ENCODE measurements around the gene MYOCD. TPM values are rescaled to one million over a fixed set of nuclear protein-coding genes. Genes with fewer than 3 reads are reported as not detected.

MYOCD gene
- total RNA-seq, 4 donors from 2014 or later, result 96.2 to 211 (median 124) TPM

DNA sequence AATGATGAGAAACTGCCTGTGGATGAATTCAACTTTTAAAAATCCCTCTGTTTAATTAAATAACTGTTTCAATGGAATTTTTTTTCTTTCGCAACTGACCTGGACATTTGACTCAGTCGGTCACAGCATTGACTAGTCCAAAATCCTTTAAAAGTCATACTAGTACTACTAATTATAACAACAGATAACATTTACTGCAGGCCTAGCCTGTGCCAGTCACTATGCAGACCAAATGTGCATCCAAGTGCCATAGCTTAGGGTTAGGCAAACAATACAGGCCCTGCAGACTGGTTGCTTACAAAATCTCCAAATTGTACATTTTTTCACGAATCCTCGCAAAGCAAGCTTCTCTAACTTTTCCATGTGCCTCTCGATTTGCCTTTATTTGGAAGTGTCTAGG is 56.6 kb downstream of the MYOCD start:
- Histone ChIP-seq H3K4me1 (peaks cover 13 to 37% (median 22%) of the 10 kb centered on the region in 4 donors), H3K36me3 (peaks cover 0 to 15% (median 14%) of the 10 kb centered on the region in 4 donors), H3K27ac (replicated peaks in 1 of 4) (peak overlapping the region in 1 of 4 donors; percentile 38), H3K4me3 (no peak overlapping the region), H3K27me3 (no peaks in the 10 kb centered on the region), H3K9me3 (no peaks in the 10 kb centered on the region)
- no peak for DNase-seq (ENCODE audit: extremely low spot score)
- TF ChIP-seq POLR2A (IDR thresholded peaks at IDR 0.05; ENCODE audit: low read depth), result no peak
- TF ChIP-seq, protein P1, sequence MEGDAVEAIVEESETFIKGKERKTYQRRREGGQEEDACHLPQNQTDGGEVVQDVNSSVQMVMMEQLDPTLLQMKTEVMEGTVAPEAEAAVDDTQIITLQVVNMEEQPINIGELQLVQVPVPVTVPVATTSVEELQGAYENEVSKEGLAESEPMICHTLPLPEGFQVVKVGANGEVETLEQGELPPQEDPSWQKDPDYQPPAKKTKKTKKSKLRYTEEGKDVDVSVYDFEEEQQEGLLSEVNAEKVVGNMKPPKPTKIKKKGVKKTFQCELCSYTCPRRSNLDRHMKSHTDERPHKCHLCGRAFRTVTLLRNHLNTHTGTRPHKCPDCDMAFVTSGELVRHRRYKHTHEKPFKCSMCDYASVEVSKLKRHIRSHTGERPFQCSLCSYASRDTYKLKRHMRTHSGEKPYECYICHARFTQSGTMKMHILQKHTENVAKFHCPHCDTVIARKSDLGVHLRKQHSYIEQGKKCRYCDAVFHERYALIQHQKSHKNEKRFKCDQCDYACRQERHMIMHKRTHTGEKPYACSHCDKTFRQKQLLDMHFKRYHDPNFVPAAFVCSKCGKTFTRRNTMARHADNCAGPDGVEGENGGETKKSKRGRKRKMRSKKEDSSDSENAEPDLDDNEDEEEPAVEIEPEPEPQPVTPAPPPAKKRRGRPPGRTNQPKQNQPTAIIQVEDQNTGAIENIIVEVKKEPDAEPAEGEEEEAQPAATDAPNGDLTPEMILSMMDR (IDR thresholded peaks at IDR 0.05), result no peak
- TF ChIP-seq POLR2AphosphoS5 (IDR thresholded peaks at IDR 0.05), result no peak
- no peak for TF ChIP-seq EP300 (IDR thresholded peaks at IDR 0.05)
- intact Hi-C loops (cut with DNase I), result no loop called here
- WGBS, result 83% methylated on average over 5 of the region's 5 CpGs

DNA sequence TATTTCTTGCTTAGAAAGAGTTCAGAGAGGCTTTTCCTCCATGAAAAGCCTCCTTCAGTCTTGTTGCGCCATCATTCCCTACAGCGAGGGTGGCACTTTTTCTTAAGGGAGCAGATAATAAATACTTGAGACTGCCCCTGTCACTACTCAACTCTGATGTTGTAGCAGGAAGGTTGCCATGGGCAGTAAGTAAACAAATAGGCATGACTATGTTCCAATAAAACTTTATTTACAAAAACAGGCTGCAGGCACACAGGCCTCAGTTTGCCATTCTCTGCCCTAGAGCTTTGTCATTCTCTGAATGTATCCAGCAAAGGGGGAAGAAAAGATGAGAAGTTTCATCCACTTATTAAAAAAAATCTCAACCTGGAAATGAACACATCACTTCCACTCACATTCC is 60.4 kb downstream of the MYOCD start:
- WGBS, result 88% methylated on average over 2 of the region's 2 CpGs
- H3K27ac ChIP-seq (replicated peaks in 1 of 4), result peak overlapping the region; percentile 54 to 82 (median 66)
- no peaks in the 10 kb centered on the region for H3K27me3 ChIP-seq
- H3K9me3 ChIP-seq, result no peaks in the 10 kb centered on the region
- peaks cover 20 to 65% (median 44%) of the 10 kb centered on the region in 4 donors for H3K4me1 ChIP-seq
- peaks cover 0 to 7% (median 3%) of the 10 kb centered on the region in 4 donors for H3K36me3 ChIP-seq
- TF ChIP-seq EP300 (IDR thresholded peaks at IDR 0.05) (no peak), POLR2A (IDR thresholded peaks at IDR 0.05; ENCODE audit: low read depth) (no peak), POLR2AphosphoS5 (IDR thresholded peaks at IDR 0.05) (no peak)
- TF ChIP-seq, protein P1 (IDR thresholded peaks at IDR 0.05), result no peak
- peak; percentile 34 for DNase-seq (ENCODE audit: extremely low spot score)
- no peak overlapping the region for H3K4me3 ChIP-seq
- intact Hi-C loops (cut with DNase I), result loop anchor here (5.0 kb wide), 1 partner anchor 34 kb away; no protein-coding TSS in a partner anchor

DNA sequence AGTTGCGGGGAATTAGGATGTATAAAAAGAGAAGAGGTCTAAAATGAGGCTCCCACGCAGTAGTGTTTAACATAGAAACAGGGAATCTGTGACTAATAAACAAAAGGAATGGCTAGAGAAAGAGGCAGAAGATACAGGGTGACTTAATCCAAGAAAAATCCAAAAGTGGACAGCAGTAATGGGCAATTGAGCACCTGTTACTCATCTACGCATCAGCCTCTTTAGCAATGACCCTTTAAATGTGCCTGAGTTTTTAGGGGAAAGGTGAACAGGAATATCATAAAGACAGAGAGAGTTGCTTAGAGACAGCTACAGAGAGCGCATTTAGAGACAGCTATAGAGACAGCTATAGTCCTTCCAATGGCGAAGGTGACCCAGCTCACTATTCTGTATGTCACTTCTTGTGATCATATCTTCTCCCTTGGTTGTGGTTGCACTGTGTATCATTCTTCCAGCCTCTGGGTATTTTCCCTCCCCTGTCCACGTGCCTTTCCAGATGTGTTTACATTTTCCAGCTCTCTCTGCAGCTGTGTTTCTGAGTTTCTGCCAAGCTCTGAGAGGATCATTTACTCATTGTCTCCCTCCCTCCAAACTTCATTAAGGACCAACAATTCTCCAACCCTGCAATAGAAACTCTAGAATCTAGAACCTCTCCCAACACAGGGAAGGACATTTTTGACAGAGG is 61.5 kb downstream of the MYOCD start:
- Histone ChIP-seq H3K27me3 (no peaks in the 10 kb centered on the region), H3K27ac (replicated peaks in 1 of 4) (peak overlapping the region; percentile 54 to 82 (median 66)), H3K4me1 (peaks cover 15 to 62% (median 48%) of the 10 kb centered on the region in 4 donors), H3K4me3 (no peak overlapping the region), H3K9me3 (no peaks in the 10 kb centered on the region), H3K36me3 (peaks cover 0 to 7% (median 3%) of the 10 kb centered on the region in 4 donors)
- TF ChIP-seq, protein P1 (IDR thresholded peaks at IDR 0.05), result no peak
- peak; percentile 29 to 61 for TF ChIP-seq POLR2AphosphoS5 (IDR thresholded peaks at IDR 0.05)
- WGBS, result 43% methylated on average over 6 of the region's 6 CpGs
- intact Hi-C loops (cut with DNase I), result loop anchor here (5.0 kb wide), 1 partner anchor 35 kb away; no protein-coding TSS in a partner anchor
- DNase-seq (ENCODE audit: extremely low spot score), result peak; percentile 87

DNA sequence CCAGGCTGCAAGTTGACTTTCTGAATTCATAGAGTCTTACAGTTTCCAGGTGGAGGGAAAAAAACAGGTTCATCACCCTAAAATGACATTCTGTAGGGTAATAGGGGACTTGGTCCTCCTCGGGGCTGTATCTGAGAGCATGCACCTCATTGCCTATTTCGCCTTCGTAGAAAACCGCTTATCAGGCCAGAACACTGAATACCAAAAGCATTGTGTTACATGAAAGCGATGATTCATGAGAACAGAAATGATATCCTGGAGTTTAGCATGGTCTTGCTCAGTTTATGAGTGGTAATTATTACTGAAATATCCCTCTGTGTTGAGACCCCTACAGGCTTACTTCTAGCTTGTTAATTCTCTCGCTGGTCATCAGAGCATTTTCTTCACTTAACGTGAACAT is 62.2 kb downstream of the MYOCD start:
- H3K9me3 ChIP-seq, result no peaks in the 10 kb centered on the region
- H3K4me3 ChIP-seq, result no peak overlapping the region
- TF ChIP-seq, protein P1 (IDR thresholded peaks at IDR 0.05), result no peak
- TF ChIP-seq POLR2A (IDR thresholded peaks at IDR 0.05; ENCODE audit: low read depth), result no peak
- TF ChIP-seq EP300 (IDR thresholded peaks at IDR 0.05), result no peak
- TF ChIP-seq POLR2AphosphoS5 (IDR thresholded peaks at IDR 0.05), result no peak
- peaks cover 15 to 58% (median 47%) of the 10 kb centered on the region in 4 donors for H3K4me1 ChIP-seq
- intact Hi-C loops (cut with DNase I), result loop anchor here (5.0 kb wide), 1 partner anchor 36 kb away; no protein-coding TSS in a partner anchor
- peak; percentile 86 for DNase-seq (ENCODE audit: extremely low spot score)
- WGBS, result 83% methylated on average over 7 of the region's 7 CpGs
- H3K36me3 ChIP-seq, result peaks cover 0 to 7% (median 3%) of the 10 kb centered on the region in 4 donors
- H3K27ac ChIP-seq (replicated peaks in 1 of 4), result peak overlapping the region; percentile 54 to 82 (median 66)
- no peaks in the 10 kb centered on the region for H3K27me3 ChIP-seq

Data from esophagus muscularis mucosa (tissue), 4 donors.